Measurements from ENCODE around the gene LRP1B.

The LRP1B gene

DNA sequence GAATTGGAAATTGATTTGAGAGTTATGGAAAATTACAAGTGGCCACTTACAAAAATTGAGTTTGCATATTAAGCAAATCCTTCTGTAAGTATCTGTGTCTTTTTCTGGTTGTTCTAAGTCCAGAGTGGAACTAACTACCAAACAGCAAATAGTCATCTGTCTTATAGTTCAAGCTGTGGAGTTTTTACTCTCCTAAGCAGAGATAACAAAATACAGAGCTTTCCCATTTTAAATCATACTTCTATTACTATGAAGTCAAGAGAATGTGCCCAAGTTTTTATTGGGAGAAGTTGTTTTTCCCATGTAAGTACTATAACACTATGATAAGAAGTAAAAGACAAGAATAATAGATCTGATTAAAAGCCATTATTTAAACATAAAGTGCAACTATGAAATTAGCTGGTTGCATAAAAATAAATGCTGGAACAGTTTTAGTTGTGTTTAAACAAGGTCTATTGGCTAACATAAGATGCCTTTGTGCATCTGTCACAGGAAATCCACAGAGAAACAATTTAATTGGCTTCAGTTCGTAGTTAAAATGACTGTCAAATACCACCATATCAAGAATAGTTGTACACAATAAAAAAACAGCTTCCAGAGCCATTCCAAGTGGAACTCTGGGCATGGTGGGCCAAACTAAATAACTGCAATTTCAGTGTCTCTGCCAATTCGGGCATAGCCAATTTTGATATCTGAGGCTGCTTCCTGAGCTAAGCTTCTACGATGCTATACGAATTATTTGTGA lies 1883.2 kb downstream of the LRP1B start:
- Histone ChIP-seq H3K4me2 (ENCODE audit: low read depth, low read length) (no peak overlapping the region), H3K4me3 (ENCODE audit: low read length) (no peak overlapping the region), H2AFZ (ENCODE audit: low read length) (no peak overlapping the region), H4K20me1 (ENCODE audit: insufficient read depth, low read length) (no peaks in the 10 kb centered on the region), H3K27me3 (replicated peaks; ENCODE audit: insufficient read depth, low read length) (no peaks in the 10 kb centered on the region), H3F3A (ENCODE audit: insufficient read depth, low read length) (no peaks in the 10 kb centered on the region), H3K36me3 (replicated peaks; ENCODE audit: insufficient read depth, low read length) (no peaks in the 10 kb centered on the region), H3K9ac (ENCODE audit: low read length) (no peak overlapping the region), H3K9me2 (replicated peaks; ENCODE audit: insufficient read depth, low read length) (no peaks in the 10 kb centered on the region), H3K9me3 (replicated peaks; ENCODE audit: insufficient read depth, low read length) (no peaks in the 10 kb centered on the region), H3K79me2 (ENCODE audit: low read length) (no peaks in the 10 kb centered on the region), H3K4me1 (ENCODE audit: low read length) (no peaks in the 10 kb centered on the region), H3K27ac (ENCODE audit: low read length) (no peak overlapping the region)
- DNase-seq, result no peak
- TF ChIP-seq EZH2 (optimal IDR thresholded peaks at IDR 0.05; ENCODE audit: low read depth, low read length) (no peak), EZH2phosphoT487 (IDR thresholded peaks at IDR 0.05; ENCODE audit: low read length) (no peak)
- TF ChIP-seq, protein P1, sequence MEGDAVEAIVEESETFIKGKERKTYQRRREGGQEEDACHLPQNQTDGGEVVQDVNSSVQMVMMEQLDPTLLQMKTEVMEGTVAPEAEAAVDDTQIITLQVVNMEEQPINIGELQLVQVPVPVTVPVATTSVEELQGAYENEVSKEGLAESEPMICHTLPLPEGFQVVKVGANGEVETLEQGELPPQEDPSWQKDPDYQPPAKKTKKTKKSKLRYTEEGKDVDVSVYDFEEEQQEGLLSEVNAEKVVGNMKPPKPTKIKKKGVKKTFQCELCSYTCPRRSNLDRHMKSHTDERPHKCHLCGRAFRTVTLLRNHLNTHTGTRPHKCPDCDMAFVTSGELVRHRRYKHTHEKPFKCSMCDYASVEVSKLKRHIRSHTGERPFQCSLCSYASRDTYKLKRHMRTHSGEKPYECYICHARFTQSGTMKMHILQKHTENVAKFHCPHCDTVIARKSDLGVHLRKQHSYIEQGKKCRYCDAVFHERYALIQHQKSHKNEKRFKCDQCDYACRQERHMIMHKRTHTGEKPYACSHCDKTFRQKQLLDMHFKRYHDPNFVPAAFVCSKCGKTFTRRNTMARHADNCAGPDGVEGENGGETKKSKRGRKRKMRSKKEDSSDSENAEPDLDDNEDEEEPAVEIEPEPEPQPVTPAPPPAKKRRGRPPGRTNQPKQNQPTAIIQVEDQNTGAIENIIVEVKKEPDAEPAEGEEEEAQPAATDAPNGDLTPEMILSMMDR (IDR thresholded peaks at IDR 0.05; ENCODE audit: low read length), result no peak

DNA sequence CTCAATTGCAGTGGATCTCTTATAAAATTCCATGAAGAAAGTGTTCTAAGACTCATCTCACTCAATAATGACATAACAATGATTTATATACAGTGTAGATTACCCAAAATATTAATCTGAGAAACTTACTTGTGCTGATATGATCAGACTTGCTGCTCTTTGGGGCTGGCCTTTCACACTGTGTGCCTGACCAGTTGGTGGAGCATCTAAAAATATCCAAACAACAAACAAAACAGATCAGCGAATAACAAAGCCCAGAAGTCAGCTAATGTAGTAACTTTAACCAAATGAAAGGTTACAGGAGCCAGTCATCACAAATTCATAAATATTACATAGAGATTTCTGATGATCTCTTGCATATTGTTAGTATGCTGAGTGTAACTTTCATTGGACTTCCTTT lies 1883.9 kb downstream of the LRP1B start:
- Histone ChIP-seq H3K9me2 (replicated peaks; ENCODE audit: insufficient read depth, low read length) (no peaks in the 10 kb centered on the region), H4K20me1 (ENCODE audit: insufficient read depth, low read length) (no peaks in the 10 kb centered on the region), H3K27ac (ENCODE audit: low read length) (no peak overlapping the region), H3K36me3 (replicated peaks; ENCODE audit: insufficient read depth, low read length) (no peaks in the 10 kb centered on the region), H3K9ac (ENCODE audit: low read length) (no peak overlapping the region), H3K79me2 (ENCODE audit: low read length) (no peaks in the 10 kb centered on the region), H2AFZ (ENCODE audit: low read length) (no peak overlapping the region), H3K4me3 (ENCODE audit: low read length) (no peak overlapping the region), H3F3A (ENCODE audit: insufficient read depth, low read length) (no peaks in the 10 kb centered on the region), H3K27me3 (replicated peaks; ENCODE audit: insufficient read depth, low read length) (no peaks in the 10 kb centered on the region), H3K9me3 (replicated peaks; ENCODE audit: insufficient read depth, low read length) (no peaks in the 10 kb centered on the region), H3K4me2 (ENCODE audit: low read depth, low read length) (no peak overlapping the region), H3K4me1 (ENCODE audit: low read length) (no peaks in the 10 kb centered on the region)
- no peak for TF ChIP-seq EZH2 (optimal IDR thresholded peaks at IDR 0.05; ENCODE audit: low read depth, low read length)
- TF ChIP-seq, protein P1 (IDR thresholded peaks at IDR 0.05; ENCODE audit: low read length), result no peak
- no peak for TF ChIP-seq EZH2phosphoT487 (IDR thresholded peaks at IDR 0.05; ENCODE audit: low read length)
- DNase-seq, result no peak

DNA sequence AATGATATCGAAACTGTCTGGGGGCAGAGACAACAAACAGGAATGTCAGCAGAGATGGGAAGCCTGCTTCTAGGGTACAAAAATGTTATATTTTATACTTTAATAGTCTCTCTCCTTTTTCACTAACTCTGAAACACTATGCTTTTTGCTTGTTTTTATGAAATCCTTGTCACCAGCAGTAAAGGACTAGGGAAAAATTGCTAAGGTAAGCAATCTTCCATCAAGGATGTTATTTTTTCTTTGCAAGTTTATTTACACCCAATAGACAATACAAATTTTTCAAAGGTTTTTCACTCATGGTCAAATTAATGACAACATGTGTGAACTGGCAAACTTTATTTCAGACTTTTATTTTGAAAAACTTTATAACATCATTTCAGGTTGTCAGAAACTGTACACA lies 1884.8 kb downstream of the LRP1B start:
- no peaks in the 10 kb centered on the region for H3K36me3 ChIP-seq (replicated peaks; ENCODE audit: insufficient read depth, low read length)
- H3K9me3 ChIP-seq (replicated peaks; ENCODE audit: insufficient read depth, low read length), result no peaks in the 10 kb centered on the region
- DNase-seq, result no peak
- H3K4me1 ChIP-seq (ENCODE audit: low read length), result no peaks in the 10 kb centered on the region
- no peak overlapping the region for H3K4me2 ChIP-seq (ENCODE audit: low read depth, low read length)
- no peaks in the 10 kb centered on the region for H3F3A ChIP-seq (ENCODE audit: insufficient read depth, low read length)
- H3K9me2 ChIP-seq (replicated peaks; ENCODE audit: insufficient read depth, low read length), result no peaks in the 10 kb centered on the region
- H3K27ac ChIP-seq (ENCODE audit: low read length), result no peak overlapping the region
- no peak overlapping the region for H3K4me3 ChIP-seq (ENCODE audit: low read length)
- no peaks in the 10 kb centered on the region for H4K20me1 ChIP-seq (ENCODE audit: insufficient read depth, low read length)
- no peaks in the 10 kb centered on the region for H3K79me2 ChIP-seq (ENCODE audit: low read length)
- no peak overlapping the region for H3K9ac ChIP-seq (ENCODE audit: low read length)
- no peak for TF ChIP-seq EZH2phosphoT487 (IDR thresholded peaks at IDR 0.05; ENCODE audit: low read length)
- TF ChIP-seq, protein P1 (IDR thresholded peaks at IDR 0.05; ENCODE audit: low read length), result no peak
- TF ChIP-seq EZH2 (optimal IDR thresholded peaks at IDR 0.05; ENCODE audit: low read depth, low read length), result no peak
- H3K27me3 ChIP-seq (replicated peaks; ENCODE audit: insufficient read depth, low read length), result no peaks in the 10 kb centered on the region
- no peak overlapping the region for H2AFZ ChIP-seq (ENCODE audit: low read length)
